Measurements from ENCODE around the gene CHST8.
"Not testable (repeated sequence)": the region's sequence is repeated elsewhere in the genome, so short reads cannot be mapped to it uniquely, and the experiment has no call there.

CHST8 gene

GRCh38 chr19:33662391-33663092, 40.8 kb downstream of the CHST8 start:
- no peak for DNase-seq (ENCODE audit: low read depth)
- TF ChIP-seq, protein P1, sequence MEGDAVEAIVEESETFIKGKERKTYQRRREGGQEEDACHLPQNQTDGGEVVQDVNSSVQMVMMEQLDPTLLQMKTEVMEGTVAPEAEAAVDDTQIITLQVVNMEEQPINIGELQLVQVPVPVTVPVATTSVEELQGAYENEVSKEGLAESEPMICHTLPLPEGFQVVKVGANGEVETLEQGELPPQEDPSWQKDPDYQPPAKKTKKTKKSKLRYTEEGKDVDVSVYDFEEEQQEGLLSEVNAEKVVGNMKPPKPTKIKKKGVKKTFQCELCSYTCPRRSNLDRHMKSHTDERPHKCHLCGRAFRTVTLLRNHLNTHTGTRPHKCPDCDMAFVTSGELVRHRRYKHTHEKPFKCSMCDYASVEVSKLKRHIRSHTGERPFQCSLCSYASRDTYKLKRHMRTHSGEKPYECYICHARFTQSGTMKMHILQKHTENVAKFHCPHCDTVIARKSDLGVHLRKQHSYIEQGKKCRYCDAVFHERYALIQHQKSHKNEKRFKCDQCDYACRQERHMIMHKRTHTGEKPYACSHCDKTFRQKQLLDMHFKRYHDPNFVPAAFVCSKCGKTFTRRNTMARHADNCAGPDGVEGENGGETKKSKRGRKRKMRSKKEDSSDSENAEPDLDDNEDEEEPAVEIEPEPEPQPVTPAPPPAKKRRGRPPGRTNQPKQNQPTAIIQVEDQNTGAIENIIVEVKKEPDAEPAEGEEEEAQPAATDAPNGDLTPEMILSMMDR (IDR thresholded peaks at IDR 0.05; ENCODE audit: control insufficient read depth, insufficient read depth, low read depth, low read length, missing control alignments) = no peak
- no peak overlapping the region for H3K4me3 ChIP-seq (ENCODE audit: control insufficient read depth, low read depth, low read length)

DNA sequence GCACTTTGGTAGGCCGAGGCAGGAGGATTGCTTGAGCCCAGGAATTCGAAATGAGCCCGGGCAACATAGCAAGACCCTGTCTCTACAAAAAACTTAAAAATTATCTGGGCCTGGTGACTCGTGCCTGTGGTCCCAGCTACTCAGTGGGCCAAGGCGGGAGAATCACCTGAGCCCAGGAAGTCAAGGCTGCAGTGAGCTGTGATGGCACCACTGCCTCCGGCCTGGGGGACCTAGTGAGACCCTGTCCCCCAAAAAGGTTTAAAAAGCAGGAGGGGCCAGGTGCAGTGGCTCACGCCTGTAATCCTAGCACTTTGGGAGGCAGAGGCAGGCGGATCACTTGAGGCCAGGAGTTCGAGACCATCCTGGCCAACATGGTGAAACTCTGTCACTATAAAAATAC, 41.6 kb downstream of the CHST8 start:
- not testable (repeated sequence) for H3K4me3 ChIP-seq (ENCODE audit: control insufficient read depth, low read depth, low read length); DNase-seq (ENCODE audit: low read depth)

- DNase-seq (ENCODE audit: low read depth) = no peak
- TF ChIP-seq, protein P1 (IDR thresholded peaks at IDR 0.05; ENCODE audit: control insufficient read depth, insufficient read depth, low read depth, low read length, missing control alignments) = no peak
- H3K4me3 ChIP-seq (ENCODE audit: control insufficient read depth, low read depth, low read length) = no peak overlapping the region
Measured at GRCh38 chr19:33664744-33665143, 43.0 kb downstream of the CHST8 start.

- TF ChIP-seq, protein P1 (IDR thresholded peaks at IDR 0.05; ENCODE audit: control insufficient read depth, insufficient read depth, low read depth, low read length, missing control alignments) = no peak
- H3K4me3 ChIP-seq (ENCODE audit: control insufficient read depth, low read depth, low read length) = no peak overlapping the region
- no peak for DNase-seq (ENCODE audit: low read depth)
Measured at GRCh38 chr19:33665776-33666595, 44.2 kb downstream of the CHST8 start.

GRCh38 chr19:33667141-33667650, 45.4 kb downstream of the CHST8 start:
- no peak overlapping the region for H3K4me3 ChIP-seq (ENCODE audit: control insufficient read depth, low read depth, low read length)
- no peak for DNase-seq (ENCODE audit: low read depth)
- TF ChIP-seq, protein P1 (IDR thresholded peaks at IDR 0.05; ENCODE audit: control insufficient read depth, insufficient read depth, low read depth, low read length, missing control alignments) = no peak

- TF ChIP-seq, protein P1 (IDR thresholded peaks at IDR 0.05; ENCODE audit: control insufficient read depth, insufficient read depth, low read depth, low read length, missing control alignments) = no peak
- no peak overlapping the region for H3K4me3 ChIP-seq (ENCODE audit: control insufficient read depth, low read depth, low read length)
- DNase-seq (ENCODE audit: low read depth) = no peak
Measured at GRCh38 chr19:33667881-33668280, 46.1 kb downstream of the CHST8 start.

GRCh38 chr19:33668968-33669367, 47.2 kb downstream of the CHST8 start:
- H3K4me3 ChIP-seq (ENCODE audit: control insufficient read depth, low read depth, low read length) = no peak overlapping the region
- DNase-seq (ENCODE audit: low read depth) = no peak
- TF ChIP-seq, protein P1 (IDR thresholded peaks at IDR 0.05; ENCODE audit: control insufficient read depth, insufficient read depth, low read depth, low read length, missing control alignments) = no peak
